Superior temporal gyrus (tissue), 1 donor: ENCODE data around the gene PI4KA.
"Not testable (repeated sequence)": the region's sequence is repeated elsewhere in the genome, so short reads cannot be mapped to it uniquely, and the experiment has no call there.

ENCODE experiments used
- DNase-seq: peaks from one replicate; pipeline ENCODE4 v3.0.0-alpha.2; 2016; ENCODE audit errors: extremely low spot score

Gene PI4KA

GRCh38 chr22:20776624-20777405 is 81.8 kb downstream of the PI4KA start:
- no peak for DNase-seq

- DNase-seq = no peak
Observed at GRCh38 chr22:20775342-20775895, 83.2 kb downstream of the PI4KA start.

- DNase-seq = no peak
Observed at GRCh38 chr22:20774882-20775281, 83.7 kb downstream of the PI4KA start.

GRCh38 chr22:20773793-20774212 is 84.8 kb downstream of the PI4KA start, which contains the start of gene SERPIND1:
SERPIND1 (plus strand) TSS chr22:20774113; CDS start chr22:20779313, 5,200 bp downstream.
- DNase-seq = no peak

- no peak for DNase-seq
Observed at GRCh38 chr22:20771918-20772625, 86.5 kb downstream of the PI4KA start.

GRCh38 chr22:20769496-20769826 is 89.2 kb downstream of the PI4KA start:
- not testable (repeated sequence) for DNase-seq

- no peak for DNase-seq
Observed at GRCh38 chr22:20766530-20766929, 92.1 kb downstream of the PI4KA start.

GRCh38 chr22:20765938-20766337 is 92.7 kb downstream of the PI4KA start:
- no peak for DNase-seq

- DNase-seq = no peak
Observed at GRCh38 chr22:20764729-20765128, 93.9 kb downstream of the PI4KA start.

- DNase-seq = no peak
Observed at GRCh38 chr22:20764471-20764720, 94.2 kb downstream of the PI4KA start.

- DNase-seq = no peak
Observed at GRCh38 chr22:20763630-20764470, 94.8 kb downstream of the PI4KA start.

GRCh38 chr22:20762233-20762796 is 96.3 kb downstream of the PI4KA start:
- DNase-seq = no peak

- DNase-seq = no peak
Observed at GRCh38 chr22:20761536-20761935, 97.1 kb downstream of the PI4KA start.

GRCh38 chr22:20760084-20760483 is 98.5 kb downstream of the PI4KA start:
- DNase-seq = no peak

- DNase-seq = no peak
Observed at GRCh38 chr22:20758688-20759087, 99.9 kb downstream of the PI4KA start.

GRCh38 chr22:20756846-20757245 is 101.8 kb downstream of the PI4KA start:
- no peak for DNase-seq

- no peak for DNase-seq
Observed at GRCh38 chr22:20752873-20753272, 105.7 kb downstream of the PI4KA start.

GRCh38 chr22:20752104-20752741 is 106.4 kb downstream of the PI4KA start:
- no peak for DNase-seq

GRCh38 chr22:20751185-20751851 is 107.3 kb downstream of the PI4KA start:
- no peak for DNase-seq

GRCh38 chr22:20750461-20751184 is 108.0 kb downstream of the PI4KA start:
- peak; percentile 77 for DNase-seq
